HepG2 (cell line): ENCODE data around the gene PYGB. TPM values are rescaled to one million over a fixed set of nuclear protein-coding genes. Genes with fewer than 3 reads are reported as not detected.

Source experiments
- CREB3 ChIP-seq: sonication (generic); formaldehyde crosslinking; IDR thresholded peaks from 2 replicates; pipeline ENCODE4 v1.5.0; 2020; ENCODE audit warnings: missing genetic modification reagents
- FOXA3 ChIP-seq: IDR thresholded peaks from 2 replicates; pipeline ENCODE4 v1.6.1; 2016; ENCODE audit warnings: missing genetic modification reagents, missing compliant biosample characterization
- KLF11 ChIP-seq: IDR thresholded peaks from 2 replicates; pipeline ENCODE4 v1.6.1; 2016; ENCODE audit warnings: missing compliant biosample characterization
- MLXIP ChIP-seq: sonication (generic); formaldehyde crosslinking; IDR thresholded peaks from 2 replicates; pipeline ENCODE4 v1.9.0; 2021; ENCODE audit warnings: missing genetic modification reagents, borderline replicate concordance
- NFYB ChIP-seq: sonication (generic); formaldehyde crosslinking; IDR thresholded peaks from 2 replicates; pipeline ENCODE4 v1.4.0; 2020; ENCODE audit warnings: missing genetic modification reagents
- NR1H2 ChIP-seq: sonication (generic); formaldehyde crosslinking; IDR thresholded peaks from 2 replicates; pipeline ENCODE4 v1.8.1; 2022; ENCODE audit warnings: low read depth, missing genetic modification reagents, borderline replicate concordance
- NR2F6 ChIP-seq, 2 experiments: IDR thresholded peaks; 2 replicates each; pipeline ENCODE4 v1.6.1; 2016; ENCODE audit warnings: antibody characterized with exemption in 1 of 2, mild to moderate bottlenecking in 1 of 2
- POLR2G ChIP-seq: fragments of 200-400 bp; formaldehyde crosslinking; IDR thresholded peaks from 2 replicates; pipeline ENCODE4 v1.6.1; 2018; ENCODE audit warnings: mild to moderate bottlenecking, low read depth, low read length, moderate library complexity
- RBM39 ChIP-seq: fragments of 200-400 bp; formaldehyde crosslinking; IDR thresholded peaks from one replicate; pipeline ENCODE4 v1.6.1; 2018; ENCODE audit warnings: antibody characterized with exemption, mild to moderate bottlenecking, low read depth, low read length; ENCODE audit not compliant: poor library complexity, severe bottlenecking
- ZNF12 ChIP-seq: sonication (generic); formaldehyde crosslinking; IDR thresholded peaks from 2 replicates; pipeline ENCODE4 v1.5.0; 2020; ENCODE audit warnings: missing genetic modification reagents
- ZNF431 ChIP-seq: sonication (generic); formaldehyde crosslinking; IDR thresholded peaks from 2 replicates; pipeline ENCODE4 v1.9.0; 2022; ENCODE audit warnings: missing genetic modification reagents, low read depth, mild to moderate bottlenecking, borderline replicate concordance
- ZNF451 ChIP-seq: sonication (generic); formaldehyde crosslinking; IDR thresholded peaks from 2 replicates; pipeline ENCODE4 v1.5.0; 2020; ENCODE audit warnings: mild to moderate bottlenecking, missing genetic modification reagents
- ZNF577 ChIP-seq: sonication (generic); formaldehyde crosslinking; IDR thresholded peaks from 2 replicates; pipeline ENCODE4 v1.4.0; 2020; ENCODE audit warnings: mild to moderate bottlenecking, low read depth, missing genetic modification reagents, borderline replicate concordance
- ZNF687 ChIP-seq: sonication (generic); formaldehyde crosslinking; IDR thresholded peaks from 2 replicates; pipeline ENCODE4 v1.5.1; 2020; ENCODE audit warnings: mild to moderate bottlenecking, missing genetic modification reagents, moderate library complexity
- polyA plus RNA-seq, 8 experiments: library from polyadenylated mRNA; depleted of rRNA in 3 of 8; stranded (reverse) in 7 of 8; unstranded in 1 of 8; fragments of >200 nt; fragmentation: Illumina TruSeq in 4 of 8; extraction: Trizol in 4 of 8; gene quantifications; 2 replicates each; pipeline versions ENCODE4 v1.2.1 to v1.2.3, GENCODE V29; 2011 to 2016; ENCODE audit warnings: low read depth in 4 of 8, missing spikeins in 1 of 8, mixed read lengths in 1 of 8; ENCODE audit not compliant: insufficient read depth in 1 of 8
- total RNA-seq, 5 experiments: library from RNA; depleted of rRNA; stranded (reverse); fragments of >200 nt; fragmentation: Illumina TruSeq; extraction: Trizol; gene quantifications; 2 replicates each; pipeline ENCODE4 v1.2.3, GENCODE V29; 2016; ENCODE audit warnings: low read depth in 1 of 5
- TF ChIP-seq, protein P1 (sequence below): sonication (generic); formaldehyde crosslinking; IDR thresholded peaks from 2 replicates; pipeline ENCODE4 v1.8.0; 2022; ENCODE audit warnings: mild to moderate bottlenecking, missing genetic modification reagents
- TF ChIP-seq, protein P2 (sequence below): IDR thresholded peaks from 2 replicates; pipeline ENCODE4 v1.6.1; 2018; ENCODE audit warnings: missing genetic modification reagents, mild to moderate bottlenecking, missing compliant biosample characterization

Gene PYGB
- total and polyA plus RNA-seq, 2 of the 13 experiments (the other 11 are each of a cell fraction or from before 2014, with no cell fraction given), result 24.2 to 86.3 TPM

GRCh38 chr20:25233016-25233772, 14.7 kb upstream of the PYGB start (continued):
- TF ChIP-seq, protein P1, sequence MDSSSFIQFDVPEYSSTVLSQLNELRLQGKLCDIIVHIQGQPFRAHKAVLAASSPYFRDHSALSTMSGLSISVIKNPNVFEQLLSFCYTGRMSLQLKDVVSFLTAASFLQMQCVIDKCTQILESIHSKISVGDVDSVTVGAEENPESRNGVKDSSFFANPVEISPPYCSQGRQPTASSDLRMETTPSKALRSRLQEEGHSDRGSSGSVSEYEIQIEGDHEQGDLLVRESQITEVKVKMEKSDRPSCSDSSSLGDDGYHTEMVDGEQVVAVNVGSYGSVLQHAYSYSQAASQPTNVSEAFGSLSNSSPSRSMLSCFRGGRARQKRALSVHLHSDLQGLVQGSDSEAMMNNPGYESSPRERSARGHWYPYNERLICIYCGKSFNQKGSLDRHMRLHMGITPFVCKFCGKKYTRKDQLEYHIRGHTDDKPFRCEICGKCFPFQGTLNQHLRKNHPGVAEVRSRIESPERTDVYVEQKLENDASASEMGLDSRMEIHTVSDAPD (CRISPR knock-in tag), result peak; percentile 99
- TF ChIP-seq MLXIP (CRISPR knock-in tag), result no peak
- peak; percentile 28; the same call in 1 of the 2 replicates for TF ChIP-seq KLF11
- TF ChIP-seq NFYB (CRISPR knock-in tag), result peak; percentile 21; the same call in 1 of the 2 replicates
- TF ChIP-seq CREB3 (CRISPR knock-in tag), result no peak
- TF ChIP-seq FOXA3, result peak; percentile 85
- no peak for TF ChIP-seq ZNF577 (CRISPR knock-in tag)
- peak; percentile 60 for TF ChIP-seq ZNF687 (CRISPR knock-in tag)
- TF ChIP-seq NR2F6 (IDR thresholded peaks at IDR 0.05), result no peak
- TF ChIP-seq NR2F6 (CRISPR knock-in tag; IDR thresholded peaks at IDR 0.05), result peak; percentile 69
- TF ChIP-seq ZNF431 (CRISPR knock-in tag), result no peak
- no peak for TF ChIP-seq RBM39
- 0 out of 2 replicates have a peak, but pooled peaks have one; percentile 25 for TF ChIP-seq POLR2G
- no peak for TF ChIP-seq ZNF451 (CRISPR knock-in tag)
- TF ChIP-seq ZNF12 (CRISPR knock-in tag), result peak; percentile 23; the same call in 1 of the 2 replicates
- no peak for TF ChIP-seq NR1H2 (CRISPR knock-in tag)
- TF ChIP-seq, protein P2, sequence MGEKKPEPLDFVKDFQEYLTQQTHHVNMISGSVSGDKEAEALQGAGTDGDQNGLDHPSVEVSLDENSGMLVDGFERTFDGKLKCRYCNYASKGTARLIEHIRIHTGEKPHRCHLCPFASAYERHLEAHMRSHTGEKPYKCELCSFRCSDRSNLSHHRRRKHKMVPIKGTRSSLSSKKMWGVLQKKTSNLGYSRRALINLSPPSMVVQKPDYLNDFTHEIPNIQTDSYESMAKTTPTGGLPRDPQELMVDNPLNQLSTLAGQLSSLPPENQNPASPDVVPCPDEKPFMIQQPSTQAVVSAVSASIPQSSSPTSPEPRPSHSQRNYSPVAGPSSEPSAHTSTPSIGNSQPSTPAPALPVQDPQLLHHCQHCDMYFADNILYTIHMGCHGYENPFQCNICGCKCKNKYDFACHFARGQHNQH (CRISPR knock-in tag), result no peak
